AG10803 (cell line): ENCODE data around the gene HRG.

Source experiments
- DNase-seq: peaks from one replicate; pipeline ENCODE4 v3.0.0; 2010; ENCODE audit warnings: low read depth
- H3K4me3 ChIP-seq: 2 replicates; pipeline ENCODE4 v1.5.1; 2011; ENCODE audit warnings: mild to moderate bottlenecking, low read length, control low read depth
- CTCF ChIP-seq: conservative IDR thresholded peaks from 2 replicates; pipeline ENCODE4 v1.5.1; 2011; ENCODE audit warnings: mild to moderate bottlenecking, low read length, control low read depth, inconsistent platforms

Gene HRG

GRCh38 chr3:186713499-186713898 lies 47.7 kb downstream of the HRG start:
- no peak for DNase-seq
- H3K4me3 ChIP-seq, result no peak overlapping the region
- TF ChIP-seq CTCF, result no peak

- no peak within 1 kb of the TSS for H3K4me3 ChIP-seq
- no peak for DNase-seq
- no peak for TF ChIP-seq CTCF
Observed at GRCh38 chr3:186717039-186717457, 51.2 kb downstream of the HRG start, which contains the start of gene KNG1. TSS of gene KNG1 (plus strand) at chr3:186717359. CDS start at chr3:186717543, 184 bp downstream.

GRCh38 chr3:186719945-186720739 lies 54.3 kb downstream of the HRG start:
- no peak for TF ChIP-seq CTCF
- H3K4me3 ChIP-seq, result no peak overlapping the region
- DNase-seq, result no peak

- DNase-seq, result peak; percentile 6
- H3K4me3 ChIP-seq, result no peak overlapping the region
- peak; percentile 35 for TF ChIP-seq CTCF
Observed at GRCh38 chr3:186722457-186722856, 56.6 kb downstream of the HRG start.

GRCh38 chr3:186724911-186725310 lies 59.1 kb downstream of the HRG start:
- TF ChIP-seq CTCF, result no peak
- DNase-seq, result no peak
- no peak overlapping the region for H3K4me3 ChIP-seq
